LNCAP (cell line): ENCODE data around the gene PRKCZ.

Experiments used
- TF ChIP-seq, protein P1 (sequence below): fragments of 450-650 bp; IDR thresholded peaks from 2 replicates; pipeline ENCODE4 v1.5.1; 2017; ENCODE audit warnings: mild to moderate bottlenecking

Gene PRKCZ

DNA sequence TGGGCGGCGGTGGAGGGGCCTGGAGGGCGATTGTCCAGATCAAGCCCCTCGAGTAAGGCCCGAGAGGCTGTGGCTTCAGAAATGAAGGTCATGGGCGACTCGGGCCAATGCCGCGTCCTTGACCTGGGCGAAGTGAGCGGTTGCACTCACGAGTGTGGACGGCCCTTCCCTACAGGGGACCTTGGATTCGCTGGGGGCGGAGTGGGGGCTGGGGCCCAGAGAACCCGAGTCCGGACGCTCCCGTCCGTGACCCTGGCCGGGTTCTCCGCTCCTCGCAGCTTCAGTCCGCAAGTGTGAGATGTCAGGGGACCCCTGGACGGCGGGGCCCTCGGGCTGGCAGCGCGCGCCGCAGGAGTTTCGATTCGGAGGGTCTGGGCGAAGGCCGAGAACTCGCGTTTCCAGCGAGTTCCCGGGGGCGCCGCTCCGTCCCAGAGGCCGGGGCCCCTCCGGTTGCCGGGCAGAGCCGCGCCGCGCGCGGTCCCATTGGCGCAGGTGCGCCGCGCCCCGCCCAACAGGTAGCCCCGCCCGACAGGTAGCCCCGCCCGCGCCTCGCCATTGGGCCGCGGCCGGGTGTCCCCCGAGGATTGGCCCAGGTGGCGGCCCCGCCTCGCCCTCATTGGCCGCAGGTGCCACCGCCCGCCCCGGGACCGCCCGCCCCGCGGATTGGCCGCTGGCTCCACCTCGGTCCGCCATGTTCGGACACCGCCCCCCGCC lies at the start of gene PRKCZ:
Gene PRKCZ, plus strand, starts transcription at position 694 of the 714 bp plus-strand sequence. CDS start 220 bp downstream, outside the sequence.
- TF ChIP-seq, protein P1, sequence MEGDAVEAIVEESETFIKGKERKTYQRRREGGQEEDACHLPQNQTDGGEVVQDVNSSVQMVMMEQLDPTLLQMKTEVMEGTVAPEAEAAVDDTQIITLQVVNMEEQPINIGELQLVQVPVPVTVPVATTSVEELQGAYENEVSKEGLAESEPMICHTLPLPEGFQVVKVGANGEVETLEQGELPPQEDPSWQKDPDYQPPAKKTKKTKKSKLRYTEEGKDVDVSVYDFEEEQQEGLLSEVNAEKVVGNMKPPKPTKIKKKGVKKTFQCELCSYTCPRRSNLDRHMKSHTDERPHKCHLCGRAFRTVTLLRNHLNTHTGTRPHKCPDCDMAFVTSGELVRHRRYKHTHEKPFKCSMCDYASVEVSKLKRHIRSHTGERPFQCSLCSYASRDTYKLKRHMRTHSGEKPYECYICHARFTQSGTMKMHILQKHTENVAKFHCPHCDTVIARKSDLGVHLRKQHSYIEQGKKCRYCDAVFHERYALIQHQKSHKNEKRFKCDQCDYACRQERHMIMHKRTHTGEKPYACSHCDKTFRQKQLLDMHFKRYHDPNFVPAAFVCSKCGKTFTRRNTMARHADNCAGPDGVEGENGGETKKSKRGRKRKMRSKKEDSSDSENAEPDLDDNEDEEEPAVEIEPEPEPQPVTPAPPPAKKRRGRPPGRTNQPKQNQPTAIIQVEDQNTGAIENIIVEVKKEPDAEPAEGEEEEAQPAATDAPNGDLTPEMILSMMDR: no peak; the same call in 1 of the 2 replicates

- TF ChIP-seq, protein P1: no peak
These were observed 49.8 kb upstream of the PRKCZ start for GRCh38 chr1:2000432-2000831.

DNA sequence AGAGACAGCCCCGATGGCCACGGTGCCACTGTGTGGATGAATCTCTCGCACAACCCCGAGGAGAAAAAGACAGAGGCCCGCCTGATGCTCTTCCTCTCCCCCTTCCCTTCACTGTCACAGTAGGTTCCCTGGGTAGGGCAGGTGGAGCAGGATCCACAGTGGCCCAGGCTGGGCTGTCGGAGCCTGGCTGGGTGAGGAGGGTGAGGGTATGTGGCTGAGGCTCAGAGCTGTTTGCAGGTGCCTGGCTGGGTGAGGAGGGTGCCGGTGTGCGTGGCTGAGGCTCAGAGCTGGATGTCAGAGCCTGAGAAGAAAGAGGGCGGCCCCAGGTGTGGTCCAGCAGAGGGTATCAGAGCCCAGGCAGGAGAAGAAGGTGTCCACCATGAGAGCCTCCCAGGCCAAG lies 49.4 kb upstream of the PRKCZ start:
- TF ChIP-seq, protein P1: no peak

DNA sequence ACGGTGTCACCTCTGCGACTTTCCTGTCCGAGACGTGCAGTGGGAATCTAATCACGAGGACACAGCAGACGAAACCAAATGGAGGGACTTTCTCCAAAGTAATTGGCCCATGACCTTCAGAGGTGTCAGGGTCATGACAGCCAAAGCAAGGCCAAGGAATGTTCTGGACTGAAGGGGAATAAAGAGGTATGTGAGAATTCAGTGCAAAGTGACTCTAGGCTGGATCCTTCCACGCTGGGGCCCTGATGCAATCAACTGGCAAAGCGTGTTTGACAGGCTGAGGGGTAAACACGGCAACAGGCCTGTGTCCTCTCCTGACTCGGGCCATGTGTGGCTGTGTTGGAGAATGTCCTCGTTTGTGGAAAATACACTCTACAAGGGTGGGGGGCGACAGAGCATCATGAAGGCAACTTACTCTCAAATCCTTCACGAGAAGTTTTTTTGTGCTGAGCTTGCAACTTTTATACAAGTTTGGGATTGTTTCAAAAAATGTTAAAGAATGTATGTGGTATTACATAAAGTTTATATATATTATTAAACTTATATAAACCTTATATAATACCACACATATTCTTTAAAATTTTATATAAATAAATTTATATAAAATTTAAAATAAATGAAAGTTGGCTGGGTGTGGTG lies 48.3 kb upstream of the PRKCZ start:
- TF ChIP-seq, protein P1: no peak

DNA sequence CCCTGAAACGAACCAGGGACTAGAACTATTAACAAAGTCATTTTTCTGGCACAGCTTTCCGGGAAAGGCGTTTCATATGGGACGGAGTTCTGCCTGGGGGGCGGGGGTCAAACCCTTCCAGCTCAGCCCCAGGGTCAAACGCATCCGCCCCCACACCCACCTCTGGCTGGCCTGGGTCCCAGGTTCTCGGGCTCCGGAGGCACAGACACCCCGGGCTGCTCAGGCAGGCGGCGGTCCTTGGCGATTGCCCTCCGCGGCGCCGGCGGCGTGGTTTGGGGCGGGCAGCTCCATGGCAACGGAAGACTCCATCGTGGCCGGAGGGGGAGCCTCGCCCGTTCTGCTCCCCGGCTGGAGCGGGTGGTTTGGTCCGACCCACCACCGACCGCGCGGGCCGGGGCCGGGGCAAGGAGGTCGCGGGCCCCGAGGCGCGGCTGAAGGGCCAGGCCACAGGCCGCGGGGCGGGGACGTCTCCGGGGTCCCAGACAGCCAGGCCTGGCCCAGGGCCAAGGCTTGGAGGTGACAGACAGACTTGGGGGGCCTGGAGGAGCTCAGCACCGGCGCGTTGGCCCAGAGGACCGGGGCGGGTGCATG lies 46.6 kb upstream of the PRKCZ start, which contains the start of gene CFAP74:
Gene CFAP74, minus strand, starts transcription at position 246 of the 591 bp plus-strand sequence. CDS start 12,830 bp downstream, outside the sequence.
- TF ChIP-seq, protein P1: no peak

GRCh38 chr1:2004856-2005255 lies 45.4 kb upstream of the PRKCZ start:
- TF ChIP-seq, protein P1: no peak

GRCh38 chr1:2009101-2010053 lies 40.8 kb upstream of the PRKCZ start:
- TF ChIP-seq, protein P1: no peak
